Immature natural killer cell (primary cell): Measurements from ENCODE around the gene ASB14. TPM values are rescaled to one million over a fixed set of nuclear protein-coding genes. Genes with fewer than 3 reads are reported as not detected.
"Not testable (repeated sequence)": the region's sequence is repeated elsewhere in the genome, so short reads cannot be mapped to it uniquely, and the experiment has no call there.

Experiments
- DNase-seq, 3 donors: peaks; one replicate each; pipeline ENCODE4 v3.0.0; 2022; ENCODE audit warnings: mixed read lengths in 1 of 3
- H3K27ac Mint-ChIP-seq, 6 donors: one replicate each; pipeline ENCODE4 v1.8.0; 2020; ENCODE audit warnings: mixed read lengths in 6 of 6, mild to moderate bottlenecking in 5 of 6, inconsistent platforms in 4 of 6, moderate library complexity in 3 of 6
- H3K27me3 Mint-ChIP-seq, 3 donors: one replicate each; pipeline ENCODE4 v1.8.0; 2020 to 2021; ENCODE audit warnings: low read depth in 3 of 3, mild to moderate bottlenecking in 3 of 3, mixed read lengths in 3 of 3, moderate library complexity in 3 of 3, inconsistent platforms in 1 of 3
- H3K36me3 Mint-ChIP-seq, 3 donors: one replicate each; pipeline ENCODE4 v1.8.0; 2020; ENCODE audit warnings: mixed read lengths in 3 of 3, inconsistent platforms in 2 of 3, mild to moderate bottlenecking in 2 of 3
- H3K4me1 Mint-ChIP-seq, 2 donors: one replicate each; pipeline ENCODE4 v1.8.0; 2020; ENCODE audit warnings: inconsistent platforms in 2 of 2, mild to moderate bottlenecking in 2 of 2, mixed read lengths in 2 of 2, moderate library complexity in 1 of 2
- H3K4me3 Mint-ChIP-seq, 5 donors: one replicate each; pipeline ENCODE4 v1.8.0; 2020; ENCODE audit warnings: mild to moderate bottlenecking in 5 of 5, mixed read lengths in 5 of 5, inconsistent platforms in 3 of 5, moderate library complexity in 3 of 5
- H3K9me3 Mint-ChIP-seq, 6 donors: one replicate each; pipeline ENCODE4 v1.8.0; 2020; ENCODE audit warnings: mild to moderate bottlenecking in 6 of 6, mixed read lengths in 6 of 6, inconsistent platforms in 4 of 6, moderate library complexity in 3 of 6
- polyA plus RNA-seq, 3 donors: library from polyadenylated mRNA; unstranded; fragments of 300-500 nt; fragmentation: Illumina TruSeq; gene quantifications; one replicate each; pipeline ENCODE4 v1.2.3, GENCODE V29; 2021

The ASB14 gene
- under 1 TPM in 1 of 3 donors, not detected in 2; 0.27 TPM for polyA plus RNA-seq

GRCh38 chr3:57292159-57292896, at the start of gene ASB14:
Gene ASB14 (minus strand): TSS chr3:57292685. CDS start chr3:57292033, 652 bp downstream.
- Mint-ChIP-seq H3K36me3 (no peaks in the 10 kb centered on the region), H3K27me3 (peaks cover 2 to 11% (median 3%) of the 10 kb centered on the region in 3 donors), H3K9me3 (no peaks in the 10 kb centered on the region), H3K27ac (no peak within 1 kb of the TSS), H3K4me1 (no peaks in the 10 kb centered on the region), H3K4me3 (no peak within 1 kb of the TSS)
- DNase-seq: no peak

GRCh38 chr3:57339071-57339642, 46.7 kb upstream of the ASB14 start:
- not testable (repeated sequence) for DNase-seq, H3K36me3 Mint-ChIP-seq, H3K9me3 Mint-ChIP-seq, H3K27ac Mint-ChIP-seq, H3K4me1 Mint-ChIP-seq, H3K27me3 Mint-ChIP-seq, H3K4me3 Mint-ChIP-seq

GRCh38 chr3:57338272-57339070, 46.0 kb upstream of the ASB14 start:
- H3K9me3 Mint-ChIP-seq, H3K27me3 Mint-ChIP-seq, H3K4me3 Mint-ChIP-seq, H3K36me3 Mint-ChIP-seq, DNase-seq, H3K27ac Mint-ChIP-seq, H3K4me1 Mint-ChIP-seq: not testable (repeated sequence)

- Mint-ChIP-seq H3K27ac (no peak overlapping the region), H3K4me3 (no peak overlapping the region), H3K4me1 (no peaks in the 10 kb centered on the region), H3K36me3 (no peaks in the 10 kb centered on the region), H3K9me3 (no peaks in the 10 kb centered on the region), H3K27me3 (peaks cover 0 to 6% (median 4%) of the 10 kb centered on the region in 3 donors)
- DNase-seq: no peak
These were observed 42.9 kb upstream of the ASB14 start for GRCh38 chr3:57335283-57335938.

- Mint-ChIP-seq H3K36me3 (no peaks in the 10 kb centered on the region), H3K4me3 (no peak overlapping the region), H3K4me1 (no peaks in the 10 kb centered on the region), H3K27ac (no peak overlapping the region), H3K9me3 (no peaks in the 10 kb centered on the region), H3K27me3 (peaks cover 1 to 6% (median 3%) of the 10 kb centered on the region in 3 donors)
- no peak for DNase-seq
These were observed 38.7 kb upstream of the ASB14 start for GRCh38 chr3:57331078-57331610.

GRCh38 chr3:57326498-57326897, 34.0 kb upstream of the ASB14 start:
- not testable (repeated sequence) for DNase-seq, H3K27me3 Mint-ChIP-seq, H3K4me3 Mint-ChIP-seq, H3K4me1 Mint-ChIP-seq, H3K9me3 Mint-ChIP-seq, H3K27ac Mint-ChIP-seq, H3K36me3 Mint-ChIP-seq

GRCh38 chr3:57314204-57314603, 21.7 kb upstream of the ASB14 start:
- H3K27ac Mint-ChIP-seq: no peak overlapping the region
- H3K9me3 Mint-ChIP-seq: peaks cover 0 to 3% (median 0%) of the 10 kb centered on the region in 6 donors
- no peaks in the 10 kb centered on the region for H3K36me3 Mint-ChIP-seq
- H3K27me3 Mint-ChIP-seq: peaks cover 2 to 19% (median 3%) of the 10 kb centered on the region in 3 donors
- no peaks in the 10 kb centered on the region for H3K4me1 Mint-ChIP-seq
- no peak overlapping the region for H3K4me3 Mint-ChIP-seq
- DNase-seq: no peak

- H3K27ac Mint-ChIP-seq: no peak overlapping the region
- H3K36me3 Mint-ChIP-seq: no peaks in the 10 kb centered on the region
- H3K27me3 Mint-ChIP-seq: peaks cover 0 to 7% (median 4%) of the 10 kb centered on the region in 3 donors
- no peak for DNase-seq
- no peaks in the 10 kb centered on the region for H3K9me3 Mint-ChIP-seq
- no peak overlapping the region for H3K4me3 Mint-ChIP-seq
- no peaks in the 10 kb centered on the region for H3K4me1 Mint-ChIP-seq
These were observed 17.4 kb upstream of the ASB14 start for GRCh38 chr3:57309769-57310360.

GRCh38 chr3:57303520-57303919, 11.0 kb upstream of the ASB14 start:
- H3K27me3 Mint-ChIP-seq: peaks cover 0 to 13% (median 2%) of the 10 kb centered on the region in 3 donors
- not testable (repeated sequence) for H3K27ac Mint-ChIP-seq, H3K9me3 Mint-ChIP-seq, H3K4me3 Mint-ChIP-seq, DNase-seq, H3K4me1 Mint-ChIP-seq, H3K36me3 Mint-ChIP-seq

GRCh38 chr3:57298041-57298440, 5.6 kb upstream of the ASB14 start:
- Mint-ChIP-seq H3K9me3 (no peaks in the 10 kb centered on the region), H3K36me3 (no peaks in the 10 kb centered on the region), H3K4me1 (no peaks in the 10 kb centered on the region), H3K4me3 (no peak overlapping the region), H3K27me3 (peaks cover 3 to 5% (median 3%) of the 10 kb centered on the region in 3 donors), H3K27ac (no peak overlapping the region)
- no peak for DNase-seq

- Mint-ChIP-seq H3K9me3 (no peaks in the 10 kb centered on the region), H3K36me3 (no peaks in the 10 kb centered on the region), H3K27ac (no peak overlapping the region), H3K27me3 (peaks cover 2 to 11% (median 5%) of the 10 kb centered on the region in 3 donors), H3K4me1 (no peaks in the 10 kb centered on the region), H3K4me3 (no peak overlapping the region)
- DNase-seq: no peak
These were observed 527 bp upstream of the ASB14 start for GRCh38 chr3:57292897-57293526.

- Mint-ChIP-seq H3K9me3 (no peaks in the 10 kb centered on the region), H3K27me3 (peaks cover 2 to 15% (median 3%) of the 10 kb centered on the region in 3 donors), H3K4me1 (no peaks in the 10 kb centered on the region), H3K4me3 (no peak overlapping the region), H3K27ac (no peak overlapping the region), H3K36me3 (no peaks in the 10 kb centered on the region)
- DNase-seq: no peak
These were observed 4.1 kb downstream of the ASB14 start for GRCh38 chr3:57288403-57288802.

- Mint-ChIP-seq H3K27ac (no peak overlapping the region), H3K27me3 (peaks cover 2 to 15% (median 3%) of the 10 kb centered on the region in 3 donors), H3K4me3 (no peak overlapping the region), H3K36me3 (no peaks in the 10 kb centered on the region), H3K4me1 (no peaks in the 10 kb centered on the region), H3K9me3 (no peaks in the 10 kb centered on the region)
- DNase-seq: no peak
These were observed 5.3 kb downstream of the ASB14 start for GRCh38 chr3:57287205-57287604.
